ENCODE results near the gene FOXM1.

The FOXM1 gene

DNA sequence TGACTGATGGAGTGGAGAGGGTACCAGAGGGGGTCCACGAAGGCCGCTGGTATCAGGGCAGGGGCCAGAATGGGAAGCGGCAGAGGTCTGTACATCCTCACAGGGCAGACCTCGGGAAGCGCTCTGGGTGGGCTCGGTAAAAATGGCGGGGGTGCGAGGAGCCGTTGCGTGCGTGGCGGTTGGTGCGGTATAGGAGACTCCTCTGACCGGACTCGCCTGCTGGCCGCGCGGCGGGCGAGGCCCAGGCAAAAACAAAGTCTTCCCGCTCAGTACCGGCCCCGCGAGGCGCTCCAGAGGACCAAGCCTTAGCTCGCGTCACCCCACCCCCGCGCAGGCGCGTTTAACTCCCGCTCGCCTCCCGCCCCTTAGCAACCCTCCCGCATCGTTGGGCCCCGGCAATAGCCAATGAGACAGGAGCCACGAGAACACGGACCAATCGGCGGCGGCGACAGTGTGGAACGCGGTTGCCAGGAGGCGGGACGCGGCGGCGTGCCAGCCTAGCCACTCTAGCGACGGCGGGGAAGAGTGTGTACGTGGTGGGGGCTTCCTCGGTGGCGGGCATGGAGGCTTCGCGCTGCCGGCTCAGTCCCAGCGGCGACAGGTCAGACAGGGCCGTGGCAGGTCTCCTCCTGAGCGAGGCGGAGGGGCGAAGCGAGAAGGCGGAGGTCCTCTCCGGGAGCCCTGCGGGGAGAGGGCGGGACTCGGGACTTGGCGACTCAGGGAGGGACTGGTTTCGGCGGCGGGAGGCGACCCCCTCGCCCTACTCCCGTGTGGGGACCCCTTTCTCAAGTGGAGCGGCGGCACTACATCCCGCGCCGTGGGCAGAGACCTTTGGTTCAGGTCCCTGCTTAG lies 13.6 kb upstream of the FOXM1 start, which contains the start of gene TULP3:
Gene TULP3 (plus strand): TSS at position 504 of the 852 bp plus-strand sequence. CDS start 57 bp downstream, at position 561.
- H3K27ac ChIP-seq: peak within 1 kb of the TSS; percentile 41
- peaks cover 18% of the 10 kb centered on the region for H3K27me3 ChIP-seq
- H3K9me3 ChIP-seq: no peaks in the 10 kb centered on the region
- H3K4me3 ChIP-seq (ENCODE audit: low read depth in 1 of 2, low read length in 1 of 2): peak within 1 kb of the TSS; percentile 83 to 96
- peaks cover 14% of the 10 kb centered on the region for H3K36me3 ChIP-seq
- peaks cover 10 to 11% of the 10 kb centered on the region in 2 experiments for H3K4me1 ChIP-seq (ENCODE audit: control insufficient read depth in 1 of 2, insufficient read depth in 1 of 2, low read depth in 1 of 2, low read length in 1 of 2)
- TF ChIP-seq, protein P1, sequence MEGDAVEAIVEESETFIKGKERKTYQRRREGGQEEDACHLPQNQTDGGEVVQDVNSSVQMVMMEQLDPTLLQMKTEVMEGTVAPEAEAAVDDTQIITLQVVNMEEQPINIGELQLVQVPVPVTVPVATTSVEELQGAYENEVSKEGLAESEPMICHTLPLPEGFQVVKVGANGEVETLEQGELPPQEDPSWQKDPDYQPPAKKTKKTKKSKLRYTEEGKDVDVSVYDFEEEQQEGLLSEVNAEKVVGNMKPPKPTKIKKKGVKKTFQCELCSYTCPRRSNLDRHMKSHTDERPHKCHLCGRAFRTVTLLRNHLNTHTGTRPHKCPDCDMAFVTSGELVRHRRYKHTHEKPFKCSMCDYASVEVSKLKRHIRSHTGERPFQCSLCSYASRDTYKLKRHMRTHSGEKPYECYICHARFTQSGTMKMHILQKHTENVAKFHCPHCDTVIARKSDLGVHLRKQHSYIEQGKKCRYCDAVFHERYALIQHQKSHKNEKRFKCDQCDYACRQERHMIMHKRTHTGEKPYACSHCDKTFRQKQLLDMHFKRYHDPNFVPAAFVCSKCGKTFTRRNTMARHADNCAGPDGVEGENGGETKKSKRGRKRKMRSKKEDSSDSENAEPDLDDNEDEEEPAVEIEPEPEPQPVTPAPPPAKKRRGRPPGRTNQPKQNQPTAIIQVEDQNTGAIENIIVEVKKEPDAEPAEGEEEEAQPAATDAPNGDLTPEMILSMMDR (IDR thresholded peaks at IDR 0.05): peak; percentile 52

DNA sequence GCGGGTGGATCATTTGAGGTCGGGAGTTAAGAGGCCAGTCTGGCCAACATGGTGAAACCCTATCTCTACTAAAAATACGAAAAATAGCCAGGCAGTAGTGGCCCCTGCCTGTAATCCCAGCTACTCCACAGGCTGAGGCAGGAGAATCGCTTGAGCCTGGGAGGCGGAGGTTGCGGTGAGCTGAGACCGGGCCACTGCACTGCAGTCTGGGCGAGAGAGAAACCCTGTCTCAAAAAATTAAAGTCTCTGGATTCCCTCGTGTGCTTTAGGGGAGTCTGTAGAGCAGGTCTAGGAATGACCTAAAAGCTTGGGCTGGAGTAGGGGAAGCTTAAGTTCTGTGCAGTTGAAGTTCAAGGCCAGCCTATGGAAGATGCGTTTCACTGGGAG lies 13.0 kb upstream of the FOXM1 start:
- Histone ChIP-seq H3K9me3 (no peaks in the 10 kb centered on the region), H3K27me3 (peaks cover 18% of the 10 kb centered on the region), H3K4me1 (ENCODE audit: control insufficient read depth in 1 of 2, insufficient read depth in 1 of 2, low read depth in 1 of 2, low read length in 1 of 2) (peaks cover 10 to 11% of the 10 kb centered on the region in 2 experiments), H3K27ac (peak overlapping the region; percentile 13), H3K36me3 (peaks cover 14% of the 10 kb centered on the region), H3K4me3 (ENCODE audit: low read depth in 1 of 2, low read length in 1 of 2) (peak overlapping the region; percentile 83 to 96)
- TF ChIP-seq, protein P1 (IDR thresholded peaks at IDR 0.05): no peak

DNA sequence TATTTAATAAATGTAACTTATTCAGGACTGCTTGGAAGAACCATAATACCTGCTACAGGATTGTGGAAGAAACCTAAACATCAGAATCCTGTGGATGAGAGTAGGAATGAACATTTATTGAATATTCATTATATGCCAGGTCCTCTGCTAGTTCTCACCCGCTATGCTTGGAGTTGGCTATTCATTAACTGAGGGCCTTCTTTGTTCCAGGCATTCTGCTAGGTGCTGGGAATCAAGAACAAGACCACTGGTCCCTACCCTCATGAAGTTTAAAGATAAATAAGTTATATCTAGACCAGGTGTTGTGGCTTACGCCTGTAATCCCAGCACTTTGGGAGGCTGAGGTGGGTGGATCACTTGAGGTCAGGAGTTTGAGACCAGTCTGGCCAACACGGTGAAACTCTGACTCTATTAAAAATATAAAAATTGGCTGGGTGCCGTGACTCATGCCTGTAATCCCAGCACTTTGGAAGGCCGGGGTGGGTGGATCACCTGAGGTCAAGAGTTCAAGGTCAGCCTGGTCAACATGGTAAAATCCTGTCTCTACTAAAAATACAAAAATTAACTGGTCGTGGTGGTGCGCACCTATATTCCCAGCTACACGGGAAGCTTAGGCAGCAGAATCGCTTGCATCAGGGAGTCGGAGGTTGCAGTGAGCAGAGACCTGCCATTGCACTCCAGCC lies 9.9 kb upstream of the FOXM1 start:
- Histone ChIP-seq H3K27me3 (peaks cover 11% of the 10 kb centered on the region), H3K36me3 (peaks cover 14% of the 10 kb centered on the region), H3K4me1 (ENCODE audit: control insufficient read depth in 1 of 2, insufficient read depth in 1 of 2, low read depth in 1 of 2, low read length in 1 of 2) (peaks cover 10 to 11% of the 10 kb centered on the region in 2 experiments), H3K27ac (no peak overlapping the region), H3K9me3 (no peaks in the 10 kb centered on the region), H3K4me3 (ENCODE audit: low read depth in 1 of 2, low read length in 1 of 2) (no peak overlapping the region)
- TF ChIP-seq, protein P1 (IDR thresholded peaks at IDR 0.05): no peak

DNA sequence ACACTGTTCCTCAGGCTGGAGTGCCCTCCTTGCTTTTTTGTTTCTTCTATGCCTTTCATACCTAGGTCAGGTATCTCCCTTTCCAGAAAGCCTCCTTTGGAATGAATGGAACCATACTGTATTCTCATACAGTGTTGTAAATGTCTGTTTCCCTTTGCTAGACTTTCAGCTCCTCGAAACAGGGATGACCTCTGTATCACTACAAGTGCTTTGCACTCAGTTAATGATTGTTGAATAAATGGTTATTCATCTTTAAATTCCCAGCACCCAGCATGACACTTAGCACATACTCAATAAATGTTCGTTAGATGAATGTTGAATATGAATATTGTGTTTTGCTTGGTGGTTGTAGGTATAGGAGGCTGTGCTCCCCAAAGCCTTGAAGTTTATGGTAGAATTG lies 7.8 kb upstream of the FOXM1 start:
- no peaks in the 10 kb centered on the region for H3K9me3 ChIP-seq
- peak overlapping the region; percentile 12 for H3K27ac ChIP-seq
- no peaks in the 10 kb centered on the region for H3K4me1 ChIP-seq (ENCODE audit: control insufficient read depth in 1 of 2, insufficient read depth in 1 of 2, low read depth in 1 of 2, low read length in 1 of 2)
- H3K36me3 ChIP-seq: peaks cover 14% of the 10 kb centered on the region
- TF ChIP-seq, protein P1 (IDR thresholded peaks at IDR 0.05): no peak
- H3K27me3 ChIP-seq: no peaks in the 10 kb centered on the region
- no peak overlapping the region for H3K4me3 ChIP-seq (ENCODE audit: low read depth in 1 of 2, low read length in 1 of 2)

DNA sequence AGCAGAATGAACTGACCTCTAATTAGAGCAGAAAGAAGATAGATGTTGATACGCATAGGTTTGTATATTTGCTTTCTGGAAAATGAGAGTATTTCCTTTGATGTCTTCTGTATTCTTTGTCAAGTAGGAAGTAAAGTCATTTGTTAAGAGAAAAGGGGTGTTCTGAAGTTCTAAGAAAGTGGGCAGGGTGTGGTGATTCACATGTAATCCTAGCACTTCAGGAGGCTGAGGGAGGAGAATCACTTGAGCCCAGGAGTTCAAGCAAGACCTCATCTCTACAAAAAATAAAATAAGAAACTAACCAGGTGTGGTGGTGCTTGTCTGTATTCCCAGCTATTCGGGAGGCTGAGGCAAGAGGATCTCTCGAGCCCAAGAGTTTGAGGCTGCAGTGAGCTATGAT lies 2.9 kb upstream of the FOXM1 start:
- Histone ChIP-seq H3K27me3 (no peaks in the 10 kb centered on the region), H3K9me3 (no peaks in the 10 kb centered on the region), H3K36me3 (no peaks in the 10 kb centered on the region), H3K27ac (no peak overlapping the region), H3K4me1 (ENCODE audit: control insufficient read depth in 1 of 2, insufficient read depth in 1 of 2, low read depth in 1 of 2, low read length in 1 of 2) (peaks cover 29% of the 10 kb centered on the region in 2 experiments), H3K4me3 (ENCODE audit: low read depth in 1 of 2, low read length in 1 of 2) (no peak overlapping the region)
- TF ChIP-seq, protein P1 (IDR thresholded peaks at IDR 0.05): no peak
